Right kidney (tissue), 1 donor: ENCODE results near the gene FBXO34.

Experiments used
- DNase-seq: peaks from one replicate; pipeline ENCODE4 v3.0.0-alpha.2; 2016

FBXO34 gene

GRCh38 chr14:55271572-55272298 lies 514 bp downstream of the FBXO34 start:
- peak; percentile 84 for DNase-seq

- no peak for DNase-seq
Observed at GRCh38 chr14:55272387-55272786, 1.2 kb downstream of the FBXO34 start.

- DNase-seq = no peak
Observed at GRCh38 chr14:55272922-55273321, 1.7 kb downstream of the FBXO34 start.

- no peak for DNase-seq
Observed at GRCh38 chr14:55274146-55274545, 2.9 kb downstream of the FBXO34 start.

GRCh38 chr14:55274751-55275150 lies 3.5 kb downstream of the FBXO34 start:
- DNase-seq = no peak

GRCh38 chr14:55276736-55277135 lies 5.5 kb downstream of the FBXO34 start:
- DNase-seq = no peak

GRCh38 chr14:55277972-55278740 lies 6.9 kb downstream of the FBXO34 start:
- no peak for DNase-seq

- DNase-seq = no peak
Observed at GRCh38 chr14:55279384-55279783, 8.2 kb downstream of the FBXO34 start.

- DNase-seq = no peak
Observed at GRCh38 chr14:55281316-55281839, 10.2 kb downstream of the FBXO34 start.

- DNase-seq = no peak
Observed at GRCh38 chr14:55285048-55285652, 13.9 kb downstream of the FBXO34 start.

- DNase-seq = no peak
Observed at GRCh38 chr14:55288439-55288838, 17.2 kb downstream of the FBXO34 start.

- no peak for DNase-seq
Observed at GRCh38 chr14:55291480-55292081, 20.4 kb downstream of the FBXO34 start.

GRCh38 chr14:55294603-55295002 lies 23.4 kb downstream of the FBXO34 start:
- DNase-seq = no peak

- no peak for DNase-seq
Observed at GRCh38 chr14:55297611-55298499, 26.6 kb downstream of the FBXO34 start.

GRCh38 chr14:55298500-55298822 lies 27.2 kb downstream of the FBXO34 start:
- no peak for DNase-seq

GRCh38 chr14:55301437-55302121 lies 30.4 kb downstream of the FBXO34 start:
- DNase-seq = no peak

- DNase-seq = no peak
Observed at GRCh38 chr14:55302367-55303124, 31.3 kb downstream of the FBXO34 start.

- DNase-seq = no peak
Observed at GRCh38 chr14:55303125-55303499, 31.9 kb downstream of the FBXO34 start.

- no peak for DNase-seq
Observed at GRCh38 chr14:55303691-55304145, 32.5 kb downstream of the FBXO34 start.

GRCh38 chr14:55306938-55307589 lies 35.8 kb downstream of the FBXO34 start:
- no peak for DNase-seq
